ENCODE results near the gene ST6GAL2.

GRCh38 chr2:106866641-106867040 lies 19.3 kb downstream of the ST6GAL2 start:
- TF ChIP-seq ELK4 (IDR thresholded peaks at IDR 0.05; ENCODE audit: borderline replicate concordance, low read depth, low read length): no peak
- no peak for TF ChIP-seq ZNF274 (IDR thresholded peaks at IDR 0.05; ENCODE audit: low read length)
- no peak for TF ChIP-seq ZNF274 (tag by site-specific recombination; IDR thresholded peaks at IDR 0.05; ENCODE audit: borderline replicate concordance)
- TF ChIP-seq ZNF654 (tag by site-specific recombination; IDR thresholded peaks at IDR 0.05; ENCODE audit: low read depth): no peak
- no peak for TF ChIP-seq ZNF16 (tag by site-specific recombination; IDR thresholded peaks at IDR 0.05; ENCODE audit: low read depth)
- TF ChIP-seq, protein P1, sequence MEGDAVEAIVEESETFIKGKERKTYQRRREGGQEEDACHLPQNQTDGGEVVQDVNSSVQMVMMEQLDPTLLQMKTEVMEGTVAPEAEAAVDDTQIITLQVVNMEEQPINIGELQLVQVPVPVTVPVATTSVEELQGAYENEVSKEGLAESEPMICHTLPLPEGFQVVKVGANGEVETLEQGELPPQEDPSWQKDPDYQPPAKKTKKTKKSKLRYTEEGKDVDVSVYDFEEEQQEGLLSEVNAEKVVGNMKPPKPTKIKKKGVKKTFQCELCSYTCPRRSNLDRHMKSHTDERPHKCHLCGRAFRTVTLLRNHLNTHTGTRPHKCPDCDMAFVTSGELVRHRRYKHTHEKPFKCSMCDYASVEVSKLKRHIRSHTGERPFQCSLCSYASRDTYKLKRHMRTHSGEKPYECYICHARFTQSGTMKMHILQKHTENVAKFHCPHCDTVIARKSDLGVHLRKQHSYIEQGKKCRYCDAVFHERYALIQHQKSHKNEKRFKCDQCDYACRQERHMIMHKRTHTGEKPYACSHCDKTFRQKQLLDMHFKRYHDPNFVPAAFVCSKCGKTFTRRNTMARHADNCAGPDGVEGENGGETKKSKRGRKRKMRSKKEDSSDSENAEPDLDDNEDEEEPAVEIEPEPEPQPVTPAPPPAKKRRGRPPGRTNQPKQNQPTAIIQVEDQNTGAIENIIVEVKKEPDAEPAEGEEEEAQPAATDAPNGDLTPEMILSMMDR (tag by site-specific recombination; IDR thresholded peaks at IDR 0.05): no peak
- TF ChIP-seq, protein P2, sequence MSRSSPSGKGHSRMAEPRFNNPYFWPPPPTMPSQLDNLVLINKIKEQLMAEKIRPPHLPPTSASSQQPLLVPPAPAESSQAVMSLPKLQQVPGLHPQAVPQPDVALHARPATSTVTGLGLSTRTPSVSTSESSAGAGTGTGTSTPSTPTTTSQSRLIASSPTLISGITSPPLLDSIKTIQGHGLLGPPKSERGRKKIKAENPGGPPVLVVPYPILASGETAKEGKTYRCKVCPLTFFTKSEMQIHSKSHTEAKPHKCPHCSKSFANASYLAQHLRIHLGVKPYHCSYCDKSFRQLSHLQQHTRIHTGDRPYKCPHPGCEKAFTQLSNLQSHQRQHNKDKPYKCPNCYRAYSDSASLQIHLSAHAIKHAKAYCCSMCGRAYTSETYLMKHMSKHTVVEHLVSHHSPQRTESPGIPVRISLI (tag by site-specific recombination; IDR thresholded peaks at IDR 0.05): no peak
